ENCODE data around the gene MMP17. TPM values are rescaled to one million over a fixed set of nuclear protein-coding genes. Genes with fewer than 3 reads are reported as not detected.

The MMP17 gene
- total and polyA plus RNA-seq, 2 donors (not counting 3 experiments of a cell fraction or from before 2014, with no cell fraction given): 3.6 to 10.8 TPM

DNA sequence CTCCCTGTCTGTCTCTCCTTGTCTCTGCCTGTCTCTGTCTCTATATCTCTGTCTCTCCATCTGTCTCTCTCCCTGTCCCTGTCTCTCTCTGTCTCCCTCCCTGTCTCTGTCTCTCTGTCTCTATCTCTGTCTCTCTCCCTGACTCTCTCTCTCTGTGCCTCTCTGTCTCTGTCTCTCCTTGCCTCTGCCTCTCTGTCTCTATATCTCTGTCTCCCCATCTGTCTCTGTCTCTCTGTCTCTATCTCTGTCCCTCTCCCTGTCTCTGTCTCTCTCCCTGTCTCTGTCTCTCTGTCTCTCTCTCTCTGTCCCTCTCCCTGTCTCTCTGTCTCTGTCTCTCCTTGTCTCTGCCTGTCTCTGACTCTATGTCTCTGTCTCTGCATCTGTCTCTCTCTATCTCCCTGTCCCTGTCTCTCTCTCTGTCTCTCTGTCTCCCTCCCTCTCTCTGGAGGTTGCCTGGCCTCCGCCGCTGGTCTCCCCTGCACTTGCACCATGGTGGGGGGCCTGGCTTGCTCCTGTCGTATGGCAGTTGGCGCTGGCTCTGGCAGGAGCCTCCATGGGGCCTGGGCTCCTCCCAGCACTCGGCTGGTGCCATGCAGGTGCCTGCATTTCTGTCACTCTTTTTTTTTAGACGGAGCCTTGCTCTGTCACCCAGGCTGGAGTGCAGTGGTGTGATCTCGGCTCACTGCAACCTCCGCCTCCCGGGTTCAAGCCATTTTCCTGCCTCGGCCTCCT is 28.3 kb downstream of the MMP17 start:
- TF ChIP-seq JUN (IDR thresholded peaks at IDR 0.05; ENCODE audit: borderline replicate concordance, insufficient read depth, insufficient read length, low read depth) (no peak), POLR2AphosphoS5 (IDR thresholded peaks at IDR 0.05; ENCODE audit: insufficient read depth, low read depth, low read length) (no peak), EZH2 (IDR thresholded peaks at IDR 0.05; ENCODE audit: borderline replicate concordance, low read depth, low read length, severe bottlenecking) (no peak), MAX (IDR thresholded peaks at IDR 0.05; ENCODE audit: insufficient read depth, insufficient read length) (no peak), POLR2A (IDR thresholded peaks at IDR 0.05; ENCODE audit: low read depth, low read length) (no peak), GATA2 (IDR thresholded peaks at IDR 0.05; ENCODE audit: insufficient read depth, insufficient read length, low read depth, low read length) (no peak), FOS (IDR thresholded peaks at IDR 0.05; ENCODE audit: borderline replicate concordance, insufficient read depth, low read length) (no peak), MYC (IDR thresholded peaks at IDR 0.05; ENCODE audit: low read depth, low read length) (no peak)
- TF ChIP-seq, protein P1, sequence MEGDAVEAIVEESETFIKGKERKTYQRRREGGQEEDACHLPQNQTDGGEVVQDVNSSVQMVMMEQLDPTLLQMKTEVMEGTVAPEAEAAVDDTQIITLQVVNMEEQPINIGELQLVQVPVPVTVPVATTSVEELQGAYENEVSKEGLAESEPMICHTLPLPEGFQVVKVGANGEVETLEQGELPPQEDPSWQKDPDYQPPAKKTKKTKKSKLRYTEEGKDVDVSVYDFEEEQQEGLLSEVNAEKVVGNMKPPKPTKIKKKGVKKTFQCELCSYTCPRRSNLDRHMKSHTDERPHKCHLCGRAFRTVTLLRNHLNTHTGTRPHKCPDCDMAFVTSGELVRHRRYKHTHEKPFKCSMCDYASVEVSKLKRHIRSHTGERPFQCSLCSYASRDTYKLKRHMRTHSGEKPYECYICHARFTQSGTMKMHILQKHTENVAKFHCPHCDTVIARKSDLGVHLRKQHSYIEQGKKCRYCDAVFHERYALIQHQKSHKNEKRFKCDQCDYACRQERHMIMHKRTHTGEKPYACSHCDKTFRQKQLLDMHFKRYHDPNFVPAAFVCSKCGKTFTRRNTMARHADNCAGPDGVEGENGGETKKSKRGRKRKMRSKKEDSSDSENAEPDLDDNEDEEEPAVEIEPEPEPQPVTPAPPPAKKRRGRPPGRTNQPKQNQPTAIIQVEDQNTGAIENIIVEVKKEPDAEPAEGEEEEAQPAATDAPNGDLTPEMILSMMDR (IDR thresholded peaks at IDR 0.05; ENCODE audit: extremely low read depth in 1 of 2, insufficient read depth in 1 of 2, low read depth in 1 of 2, low read length in 2 of 2): no peak
- no peak for DNase-seq (ENCODE audit: low read depth, low spot score)
- intact Hi-C loops (cut with micrococcal nuclease) (no loop called here), dilution Hi-C loops (cut with MboI; ENCODE audit: extremely low pct_ligation_motif_present, low sequenced_read_pairs) (no loop called here)
- no peak for FAIRE-seq
- Histone ChIP-seq H3K9ac (replicated peaks; ENCODE audit: extremely low read depth, insufficient read depth, low read length) (no peak overlapping the region), H3K4me1 (ENCODE audit: control insufficient read depth, extremely low read depth, insufficient read depth, low read length) (no peaks in the 10 kb centered on the region), H3K79me2 (ENCODE audit: control insufficient read depth, insufficient read depth, low read length) (no peaks in the 10 kb centered on the region), H3K4me2 (ENCODE audit: insufficient read depth, low read length) (no peak overlapping the region), H3K36me3 (ENCODE audit: control insufficient read depth in 2 of 2, extremely low read depth in 1 of 2, insufficient read depth in 2 of 2, low read length in 2 of 2) (no peaks in the 10 kb centered on the region), H3K27me3 (ENCODE audit: control insufficient read depth in 2 of 2, insufficient read depth in 2 of 2, low read length in 2 of 2) (no peaks in the 10 kb centered on the region), H3K27ac (ENCODE audit: insufficient read depth, low read depth, low read length) (no peak overlapping the region), H3K9me1 (replicated peaks; ENCODE audit: control insufficient read depth, extremely low read depth, insufficient read depth, low read length) (no peaks in the 10 kb centered on the region), H3K9me3 (replicated peaks; ENCODE audit: control insufficient read depth, insufficient read depth, low read length) (no peaks in the 10 kb centered on the region), H3K4me3 (replicated peaks in 1 of 3; ENCODE audit: insufficient read depth in 1 of 3, low read depth in 1 of 3, low read length in 3 of 3) (no peak overlapping the region), H4K20me1 (replicated peaks; ENCODE audit: control insufficient read depth, extremely low read depth, insufficient read depth, low read length) (no peaks in the 10 kb centered on the region), H2AFZ (ENCODE audit: low read depth, low read length) (no peak overlapping the region)
- ChIA-PET POLR2A (no interaction called here), CTCF (no interaction called here)
- no TSS peak for BruUV-seq (replicated peaks)
